ENCODE measurements around the gene IL4. TPM values are rescaled to one million over a fixed set of nuclear protein-coding genes. Genes with fewer than 3 reads are reported as not detected.

Gene IL4
- total and polyA plus RNA-seq, 8 donors: not detected

DNA sequence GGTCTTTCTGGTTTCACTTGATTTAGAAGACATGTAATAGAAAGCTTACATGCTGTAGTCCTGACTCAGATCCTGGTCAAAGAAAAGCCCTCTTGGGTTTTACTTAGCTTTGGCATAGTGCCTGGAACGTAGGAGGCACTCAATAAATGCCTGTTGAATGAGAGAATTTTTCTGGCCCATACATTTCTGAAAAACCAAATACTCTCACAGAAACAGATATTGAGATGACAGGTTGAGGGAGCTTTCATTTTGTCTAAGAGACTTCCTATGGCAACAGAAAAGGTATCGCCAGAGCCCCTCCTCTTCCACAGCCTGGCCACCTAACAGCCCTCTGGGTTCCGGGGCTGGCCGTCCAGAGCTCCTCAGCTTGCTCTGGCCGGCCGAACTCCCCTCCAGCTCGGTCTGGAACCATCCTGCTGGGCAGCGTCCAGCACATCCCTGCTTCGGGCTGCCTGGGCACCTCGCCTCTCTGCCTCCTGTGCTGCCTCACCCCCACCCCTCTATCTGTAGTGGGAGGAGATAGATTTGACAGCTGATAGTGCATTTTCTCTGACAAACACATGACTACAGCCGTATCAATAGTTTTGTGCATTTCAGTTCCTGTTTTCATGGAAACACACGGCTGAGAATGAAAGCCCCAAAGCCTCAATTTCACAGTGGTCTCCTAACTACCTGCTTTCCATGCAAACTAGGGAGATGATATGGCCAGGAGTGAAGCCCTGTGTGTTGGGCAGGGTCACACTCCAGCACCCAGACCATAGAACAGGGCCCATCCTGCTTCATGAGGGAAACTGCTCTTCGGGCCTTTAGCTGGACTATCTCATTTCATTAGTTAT, 1.1 kb downstream of the IL4 start:
- peak overlapping the region; percentile 38 to 58 (median 40) for H3K27ac ChIP-seq

DNA sequence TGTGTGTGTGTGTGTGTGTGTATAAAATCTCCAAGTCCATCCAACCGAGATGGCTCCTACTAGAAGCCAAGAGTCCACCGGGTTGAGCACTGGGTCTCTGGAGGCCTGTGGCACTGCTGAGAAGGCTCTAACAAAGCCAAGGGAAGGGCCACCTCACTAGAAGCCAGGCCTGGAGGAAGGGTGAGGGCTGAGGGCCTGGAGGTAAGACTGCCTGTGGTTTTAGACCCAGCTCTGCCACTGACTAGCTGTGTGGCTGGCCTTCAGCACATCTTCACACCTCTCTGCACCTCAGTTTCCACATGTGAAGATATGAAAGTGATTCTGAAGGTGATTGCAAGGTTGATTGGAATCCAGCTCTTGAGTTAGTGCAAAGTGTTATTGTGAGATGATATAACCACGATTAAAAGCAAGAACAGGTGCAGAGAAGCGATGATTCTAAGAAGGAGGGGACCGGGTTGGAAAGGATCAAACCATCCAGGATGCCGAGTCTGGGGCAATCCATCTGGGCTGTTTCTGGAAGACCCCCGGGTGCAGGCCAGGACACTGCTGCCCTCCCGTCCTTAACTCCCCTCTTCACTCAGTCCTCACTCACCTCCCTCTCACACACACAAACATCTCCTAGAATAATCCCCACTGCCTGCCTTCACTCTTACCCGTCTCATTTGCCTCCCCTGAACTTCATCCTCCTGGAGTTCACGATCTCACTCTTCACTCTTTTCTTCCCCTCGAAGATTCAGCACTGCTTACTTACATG, 2.3 kb downstream of the IL4 start:
- DNase-seq (no peak), ATAC-seq (no peak), FAIRE-seq (no peak)
- H3K27ac ChIP-seq: no peak overlapping the region
- no peaks in the 10 kb centered on the region for H3K4me1 ChIP-seq
- no peaks in the 10 kb centered on the region for H3K9me3 ChIP-seq
- no peaks in the 10 kb centered on the region for H3K27me3 ChIP-seq
- no peaks in the 10 kb centered on the region for H3K36me3 ChIP-seq
- TF ChIP-seq, protein P1, sequence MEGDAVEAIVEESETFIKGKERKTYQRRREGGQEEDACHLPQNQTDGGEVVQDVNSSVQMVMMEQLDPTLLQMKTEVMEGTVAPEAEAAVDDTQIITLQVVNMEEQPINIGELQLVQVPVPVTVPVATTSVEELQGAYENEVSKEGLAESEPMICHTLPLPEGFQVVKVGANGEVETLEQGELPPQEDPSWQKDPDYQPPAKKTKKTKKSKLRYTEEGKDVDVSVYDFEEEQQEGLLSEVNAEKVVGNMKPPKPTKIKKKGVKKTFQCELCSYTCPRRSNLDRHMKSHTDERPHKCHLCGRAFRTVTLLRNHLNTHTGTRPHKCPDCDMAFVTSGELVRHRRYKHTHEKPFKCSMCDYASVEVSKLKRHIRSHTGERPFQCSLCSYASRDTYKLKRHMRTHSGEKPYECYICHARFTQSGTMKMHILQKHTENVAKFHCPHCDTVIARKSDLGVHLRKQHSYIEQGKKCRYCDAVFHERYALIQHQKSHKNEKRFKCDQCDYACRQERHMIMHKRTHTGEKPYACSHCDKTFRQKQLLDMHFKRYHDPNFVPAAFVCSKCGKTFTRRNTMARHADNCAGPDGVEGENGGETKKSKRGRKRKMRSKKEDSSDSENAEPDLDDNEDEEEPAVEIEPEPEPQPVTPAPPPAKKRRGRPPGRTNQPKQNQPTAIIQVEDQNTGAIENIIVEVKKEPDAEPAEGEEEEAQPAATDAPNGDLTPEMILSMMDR (IDR thresholded peaks at IDR 0.05): no peak
- no peak overlapping the region for H3K4me3 ChIP-seq
- intact Hi-C loops (cut with DNase I): no loop called here
- 82 to 88% methylated on average over 11 of the region's 11 CpGs for WGBS, 2 donors

More for the DNA sequence above, 1.1 kb downstream of the IL4 start:
- Histone ChIP-seq H3K4me1 (no peaks in the 10 kb centered on the region), H3K4me3 (no peak overlapping the region), H3K9me3 (no peaks in the 10 kb centered on the region), H3K27me3 (no peaks in the 10 kb centered on the region), H3K36me3 (no peaks in the 10 kb centered on the region)
- intact Hi-C loops (cut with DNase I): no loop called here
- TF ChIP-seq, protein P1 (IDR thresholded peaks at IDR 0.05): no peak
- FAIRE-seq: no peak
- no peak for DNase-seq
- 60 to 70% methylated on average over 13 of the region's 13 CpGs for WGBS, 2 donors
- peak; percentile 55 to 76 (median 75) for ATAC-seq

DNA sequence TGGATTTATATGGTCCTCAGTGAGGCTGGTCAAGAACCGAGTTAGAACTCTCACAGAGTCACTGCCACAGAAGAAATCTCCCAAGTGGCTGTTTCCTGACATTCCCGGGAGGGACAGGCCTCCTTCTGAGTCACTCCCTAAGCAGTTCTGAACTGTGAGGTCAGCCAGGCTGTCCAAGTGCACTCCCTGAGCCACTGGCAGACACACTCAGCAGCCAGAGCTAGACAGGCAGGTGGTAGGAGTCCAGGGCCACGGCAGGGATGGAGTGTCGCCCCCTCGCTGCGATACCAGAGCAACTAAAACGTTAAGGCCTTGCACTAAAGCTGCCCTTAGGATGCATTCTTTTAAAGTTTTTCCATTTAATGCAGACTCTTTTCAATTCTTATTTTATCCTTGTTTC, 3.4 kb downstream of the IL4 start:
- H3K36me3 ChIP-seq: no peaks in the 10 kb centered on the region
- no peaks in the 10 kb centered on the region for H3K9me3 ChIP-seq
- H3K4me1 ChIP-seq: no peaks in the 10 kb centered on the region
- intact Hi-C loops (cut with DNase I): no loop called here
- FAIRE-seq: no peak
- H3K27ac ChIP-seq: no peak overlapping the region
- DNase-seq: no peak
- WGBS, 2 donors: 65 to 73% methylated on average over 7 of the region's 7 CpGs
- H3K4me3 ChIP-seq: no peak overlapping the region
- TF ChIP-seq, protein P1 (IDR thresholded peaks at IDR 0.05): no peak
- no peaks in the 10 kb centered on the region for H3K27me3 ChIP-seq
- ATAC-seq: peak in 3 of 4 donors; percentile 62 to 79 (median 78)

DNA sequence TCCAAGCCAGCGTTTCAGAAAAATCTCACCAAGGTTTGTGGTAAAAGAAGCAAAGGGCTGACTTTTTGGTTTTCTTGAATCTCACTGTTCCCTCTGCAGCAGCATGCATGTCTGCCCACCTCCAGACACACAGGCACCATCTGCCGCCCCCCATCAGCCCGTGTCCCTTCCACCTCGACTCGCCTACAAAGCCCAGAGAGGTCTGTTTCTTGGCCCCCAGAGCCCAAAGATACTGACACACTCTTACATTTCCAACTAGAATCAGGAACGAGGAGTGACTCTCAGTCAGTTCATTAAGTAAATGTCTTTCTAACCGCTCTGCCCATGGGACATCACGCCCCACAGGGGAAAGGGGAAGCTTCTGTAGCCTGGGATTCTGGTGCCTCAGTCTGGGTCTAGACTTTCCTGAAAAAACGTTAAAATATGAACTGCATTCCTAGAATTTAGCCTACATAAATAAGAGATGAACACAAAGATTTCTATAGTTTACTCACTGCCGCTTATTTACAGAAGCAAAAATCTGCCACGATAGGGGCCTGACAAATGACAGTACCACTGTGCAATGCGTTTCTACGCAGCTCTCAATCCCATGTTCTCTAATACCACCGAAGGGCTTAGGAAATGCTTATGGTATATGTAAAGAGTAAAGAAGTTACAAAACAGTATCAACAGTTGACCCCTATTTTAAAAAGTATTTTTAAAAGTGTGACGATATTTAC, 4.1 kb downstream of the IL4 start:
- Histone ChIP-seq H3K27ac (no peak overlapping the region), H3K4me3 (no peak overlapping the region), H3K4me1 (no peaks in the 10 kb centered on the region), H3K36me3 (no peaks in the 10 kb centered on the region), H3K9me3 (no peaks in the 10 kb centered on the region), H3K27me3 (no peaks in the 10 kb centered on the region)
- TF ChIP-seq, protein P1 (IDR thresholded peaks at IDR 0.05): no peak
- intact Hi-C loops (cut with DNase I): no loop called here
- FAIRE-seq (no peak), ATAC-seq (no peak), DNase-seq (no peak)
- 83 to 85% methylated on average over 15 of the region's 15 CpGs for WGBS, 2 donors

All from pancreas (tissue), 10 donors.